Neural cell (in vitro differentiated cells): ENCODE data around the gene IL31. TPM values are rescaled to one million over a fixed set of nuclear protein-coding genes. Genes with fewer than 3 reads are reported as not detected.

ENCODE experiments used
- H2AFZ ChIP-seq: fragments of 200-600, 300-800 bp; sonication (generic), shearing (Covaris generic); 2 replicates; pipeline ENCODE4 v1.6.0; 2014; ENCODE audit warnings: low read depth, mild to moderate bottlenecking, antibody characterized with exemption, low read length, moderate library complexity
- H3F3A ChIP-seq: fragments of 200-600 bp; shearing (Covaris generic); 2 replicates; pipeline ENCODE4 v1.6.1; 2016; ENCODE audit warnings: mild to moderate bottlenecking, moderate library complexity, mixed read lengths, antibody characterized with exemption, low read length; ENCODE audit not compliant: insufficient read depth, poor library complexity, severe bottlenecking
- H3K27ac ChIP-seq: fragments of 200-600, 300-800 bp; sonication (generic), shearing (Covaris generic); 2 replicates; pipeline ENCODE4 v1.5.1; 2014; ENCODE audit warnings: mild to moderate bottlenecking, low read length, moderate library complexity
- H3K27me3 ChIP-seq: fragments of 300-800, 200-600 bp; sonication (generic), shearing (Covaris generic); 2 replicates; pipeline ENCODE4 v1.6.0; 2014; ENCODE audit warnings: mild to moderate bottlenecking, low read depth, low read length, moderate library complexity; ENCODE audit not compliant: insufficient read depth
- H3K36me3 ChIP-seq: fragments of 300-800, 200-600 bp; sonication (generic), shearing (Covaris generic); 2 replicates; pipeline ENCODE4 v1.5.1; 2014; ENCODE audit warnings: mild to moderate bottlenecking, antibody characterized with exemption, low read length, moderate library complexity; ENCODE audit not compliant: insufficient read depth
- H3K4me2 ChIP-seq: fragments of 300-800, 200-600 bp; sonication (generic), shearing (Covaris generic); 2 replicates; pipeline ENCODE4 v1.6.0; 2014; ENCODE audit warnings: mild to moderate bottlenecking, low read length
- H3K4me3 ChIP-seq: fragments of 300-800, 200-600 bp; sonication (generic), shearing (Covaris generic); 2 replicates; pipeline ENCODE4 v1.5.1; 2014; ENCODE audit warnings: mild to moderate bottlenecking, low read length, moderate library complexity
- H3K79me2 ChIP-seq: fragments of 200-600 bp; shearing (Covaris generic); replicated peaks from 2 replicates; pipeline ENCODE4 v1.6.0; 2014; ENCODE audit warnings: mild to moderate bottlenecking, low read length, moderate library complexity; ENCODE audit not compliant: insufficient read depth
- H3K9ac ChIP-seq: fragments of 300-800, 200-600 bp; sonication (generic), shearing (Covaris generic); 2 replicates; pipeline ENCODE4 v1.6.1; 2016; ENCODE audit warnings: mild to moderate bottlenecking, low read length, mixed read lengths
- H3K9me2 ChIP-seq: fragments of 200-600 bp; shearing (Covaris generic); 2 replicates; pipeline ENCODE4 v1.6.1; 2016; ENCODE audit warnings: mild to moderate bottlenecking, low read length, mixed read lengths; ENCODE audit not compliant: insufficient read depth
- H3K9me3 ChIP-seq: fragments of 200-600, 300-800 bp; sonication (generic), shearing (Covaris generic); 2 replicates; pipeline ENCODE4 v1.6.1; 2016; ENCODE audit warnings: mild to moderate bottlenecking, mixed run types, low read length, moderate library complexity, mixed read lengths
- H4K20me1 ChIP-seq: fragments of 200-600 bp; shearing (Covaris generic); 2 replicates; pipeline ENCODE4 v1.6.1; 2016; ENCODE audit warnings: mild to moderate bottlenecking, mixed run types; ENCODE audit not compliant: insufficient read depth
- CTCF ChIP-seq: fragments of 450-650 bp; IDR thresholded peaks from 2 replicates; pipeline ENCODE4 v1.5.1; 2014; ENCODE audit warnings: antibody characterized with exemption, mild to moderate bottlenecking, moderate library complexity; ENCODE audit not compliant: poor library complexity, severe bottlenecking
- EP300 ChIP-seq: fragments of 450-650 bp; conservative IDR thresholded peaks from 2 replicates; pipeline ENCODE4 v1.6.1; 2014; ENCODE audit warnings: antibody characterized with exemption, mild to moderate bottlenecking, moderate library complexity; ENCODE audit not compliant: poor library complexity, severe bottlenecking
- EZH2 ChIP-seq: fragments of 200-600, 300-800 bp; shearing (Covaris generic), sonication (generic); IDR thresholded peaks from 2 replicates; pipeline ENCODE4 v1.6.1; 2014; ENCODE audit warnings: antibody characterized with exemption, low read length, borderline replicate concordance, mild to moderate bottlenecking; ENCODE audit not compliant: insufficient read depth, poor library complexity, severe bottlenecking
- RAD21 ChIP-seq: fragments of 450-650 bp; conservative IDR thresholded peaks from 2 replicates; pipeline ENCODE4 v1.6.1; 2014; ENCODE audit warnings: antibody characterized with exemption, mild to moderate bottlenecking, moderate library complexity
- SMC3 ChIP-seq: fragments of 450-650 bp; conservative IDR thresholded peaks from 2 replicates; pipeline ENCODE4 v1.6.1; 2014; ENCODE audit warnings: antibody characterized with exemption, mild to moderate bottlenecking, moderate library complexity; ENCODE audit not compliant: poor library complexity
- TAF1 ChIP-seq: IDR thresholded peaks from 2 replicates; pipeline ENCODE4 v1.6.1; 2012; ENCODE audit warnings: low read depth
- polyA plus RNA-seq: library from polyadenylated mRNA; depleted of rRNA; stranded (reverse); fragments of >200 nt; gene quantifications from 2 replicates; pipeline ENCODE4 v1.2.3, GENCODE V29; 2014
- TF ChIP-seq, protein P1 (sequence below): IDR thresholded peaks from 2 replicates; pipeline ENCODE4 v1.6.1; 2012; ENCODE audit warnings: borderline replicate concordance

The IL31 gene
- polyA plus RNA-seq, 1 donor from 2014 or later = not detected

DNA sequence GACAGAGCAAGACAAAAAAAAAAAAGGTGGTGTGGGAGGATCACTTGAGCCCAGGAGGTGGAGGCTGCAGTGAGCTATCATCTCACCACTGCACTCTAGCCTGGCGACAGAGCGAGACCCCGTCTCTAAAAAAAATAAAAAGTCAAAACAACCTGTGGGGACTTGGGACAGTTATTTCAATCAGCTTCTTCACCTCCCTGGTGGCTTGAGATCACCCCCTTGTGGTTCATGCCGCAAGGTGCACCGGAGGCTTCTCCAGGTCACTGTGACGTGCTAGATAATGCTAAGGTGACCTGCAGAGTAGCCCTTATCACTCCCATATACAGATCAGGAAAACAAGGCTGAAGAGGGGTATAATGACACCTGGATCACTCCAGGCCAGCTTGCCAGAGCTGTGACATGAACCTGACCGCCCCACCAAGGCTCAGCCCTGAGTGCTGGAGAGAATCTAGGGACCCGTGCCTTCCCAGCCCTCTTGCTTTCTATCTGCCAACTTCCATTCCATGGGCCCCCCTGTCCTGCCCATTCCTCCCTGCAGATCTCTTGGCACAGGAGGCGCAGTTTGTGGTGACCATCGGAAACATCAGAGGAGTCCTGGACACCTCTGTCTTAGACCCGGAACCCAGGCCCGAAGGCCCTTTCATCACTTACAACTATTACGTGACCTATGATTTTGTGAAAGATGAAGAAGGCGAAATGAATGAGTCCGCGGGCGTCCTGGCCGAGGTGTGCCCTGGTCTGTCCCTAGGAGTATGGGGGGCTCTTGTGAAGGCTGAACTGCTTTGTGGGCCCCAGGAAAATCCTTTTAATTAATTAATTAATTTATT is 17.0 kb upstream of the IL31 start:
- Histone ChIP-seq H3F3A (no peaks in the 10 kb centered on the region), H3K9me3 (no peaks in the 10 kb centered on the region), H2AFZ (no peak overlapping the region), H3K27ac (no peak overlapping the region), H3K36me3 (no peaks in the 10 kb centered on the region), H3K4me3 (no peak overlapping the region), H3K9me2 (no peaks in the 10 kb centered on the region), H4K20me1 (no peaks in the 10 kb centered on the region), H3K27me3 (no peaks in the 10 kb centered on the region), H3K79me2 (no peaks in the 10 kb centered on the region), H3K9ac (no peak overlapping the region), H3K4me2 (no peak overlapping the region)
- peak; percentile 61 for TF ChIP-seq SMC3
- TF ChIP-seq EP300 = no peak
- TF ChIP-seq CTCF = peak; percentile 59
- TF ChIP-seq EZH2 = no peak
- TF ChIP-seq, protein P1, sequence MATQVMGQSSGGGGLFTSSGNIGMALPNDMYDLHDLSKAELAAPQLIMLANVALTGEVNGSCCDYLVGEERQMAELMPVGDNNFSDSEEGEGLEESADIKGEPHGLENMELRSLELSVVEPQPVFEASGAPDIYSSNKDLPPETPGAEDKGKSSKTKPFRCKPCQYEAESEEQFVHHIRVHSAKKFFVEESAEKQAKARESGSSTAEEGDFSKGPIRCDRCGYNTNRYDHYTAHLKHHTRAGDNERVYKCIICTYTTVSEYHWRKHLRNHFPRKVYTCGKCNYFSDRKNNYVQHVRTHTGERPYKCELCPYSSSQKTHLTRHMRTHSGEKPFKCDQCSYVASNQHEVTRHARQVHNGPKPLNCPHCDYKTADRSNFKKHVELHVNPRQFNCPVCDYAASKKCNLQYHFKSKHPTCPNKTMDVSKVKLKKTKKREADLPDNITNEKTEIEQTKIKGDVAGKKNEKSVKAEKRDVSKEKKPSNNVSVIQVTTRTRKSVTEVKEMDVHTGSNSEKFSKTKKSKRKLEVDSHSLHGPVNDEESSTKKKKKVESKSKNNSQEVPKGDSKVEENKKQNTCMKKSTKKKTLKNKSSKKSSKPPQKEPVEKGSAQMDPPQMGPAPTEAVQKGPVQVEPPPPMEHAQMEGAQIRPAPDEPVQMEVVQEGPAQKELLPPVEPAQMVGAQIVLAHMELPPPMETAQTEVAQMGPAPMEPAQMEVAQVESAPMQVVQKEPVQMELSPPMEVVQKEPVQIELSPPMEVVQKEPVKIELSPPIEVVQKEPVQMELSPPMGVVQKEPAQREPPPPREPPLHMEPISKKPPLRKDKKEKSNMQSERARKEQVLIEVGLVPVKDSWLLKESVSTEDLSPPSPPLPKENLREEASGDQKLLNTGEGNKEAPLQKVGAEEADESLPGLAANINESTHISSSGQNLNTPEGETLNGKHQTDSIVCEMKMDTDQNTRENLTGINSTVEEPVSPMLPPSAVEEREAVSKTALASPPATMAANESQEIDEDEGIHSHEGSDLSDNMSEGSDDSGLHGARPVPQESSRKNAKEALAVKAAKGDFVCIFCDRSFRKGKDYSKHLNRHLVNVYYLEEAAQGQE = no peak
- TF ChIP-seq RAD21 = peak; percentile 52

GRCh38 chr12:122189626-122190475 is 15.8 kb upstream of the IL31 start:
- no peaks in the 10 kb centered on the region for H3K9me2 ChIP-seq
- TF ChIP-seq TAF1 (no peak), EZH2 (no peak), CTCF (no peak), SMC3 (no peak), EP300 (no peak), RAD21 (no peak)
- H3K79me2 ChIP-seq = no peaks in the 10 kb centered on the region
- H2AFZ ChIP-seq = no peak overlapping the region
- H3F3A ChIP-seq = no peaks in the 10 kb centered on the region
- H3K4me2 ChIP-seq = no peak overlapping the region
- H3K27ac ChIP-seq = no peak overlapping the region
- H3K4me3 ChIP-seq = no peak overlapping the region
- no peak overlapping the region for H3K9ac ChIP-seq
- H3K9me3 ChIP-seq = no peaks in the 10 kb centered on the region
- H3K27me3 ChIP-seq = no peaks in the 10 kb centered on the region
- H3K36me3 ChIP-seq = no peaks in the 10 kb centered on the region
- no peaks in the 10 kb centered on the region for H4K20me1 ChIP-seq
